GM21619 (cell line): ENCODE results near the gene CPSF7.
"Not testable (repeated sequence)": the region's sequence is repeated elsewhere in the genome, so short reads cannot be mapped to it uniquely, and the experiment has no call there.

Experiments used
- ATAC-seq: cut with Tn5 transposase; IDR thresholded peaks from one replicate; pipeline ENCODE4 v1.9.1; 2021; ENCODE audit not compliant: unreplicated experiment

The CPSF7 gene

DNA sequence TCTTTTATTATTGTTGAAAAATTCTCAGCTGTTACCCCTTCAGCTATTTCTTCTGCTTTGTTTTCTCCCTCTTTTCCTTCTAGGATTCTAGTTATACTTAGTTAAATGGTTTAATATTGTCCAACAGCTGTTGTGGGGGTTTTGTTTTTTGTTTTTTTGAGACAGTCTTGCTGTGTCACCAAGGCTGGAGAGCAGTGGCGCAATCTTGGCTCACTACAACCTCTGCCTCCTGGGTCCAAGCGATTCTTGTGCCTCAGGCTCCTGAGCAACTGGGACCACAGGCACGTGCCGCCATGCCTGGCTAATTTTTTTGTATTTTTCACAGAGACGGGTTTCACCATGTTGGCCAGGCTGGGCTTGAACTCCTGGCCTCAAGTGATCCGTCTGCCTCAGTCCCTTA is 12.8 kb upstream of the CPSF7 start:
- ATAC-seq: no peak

DNA sequence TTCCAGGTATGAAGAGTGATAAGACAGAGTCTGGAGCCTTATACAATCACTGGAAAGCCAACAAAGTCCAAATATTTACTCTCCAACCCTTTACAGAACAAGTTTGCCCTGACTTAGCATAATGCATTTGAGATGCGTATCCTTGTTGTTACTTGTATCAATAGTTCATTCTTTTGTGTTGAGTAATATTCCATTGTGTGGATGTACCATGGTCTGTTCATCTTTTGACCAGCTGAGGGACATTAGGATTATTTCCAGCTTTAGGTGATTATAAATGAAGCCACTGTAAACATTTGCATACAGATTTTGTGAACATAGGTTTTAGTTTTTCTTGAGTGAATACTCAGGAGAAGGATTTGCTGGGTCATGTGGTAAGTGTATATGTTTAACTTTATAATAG is 9.8 kb upstream of the CPSF7 start:
- no peak for ATAC-seq

DNA sequence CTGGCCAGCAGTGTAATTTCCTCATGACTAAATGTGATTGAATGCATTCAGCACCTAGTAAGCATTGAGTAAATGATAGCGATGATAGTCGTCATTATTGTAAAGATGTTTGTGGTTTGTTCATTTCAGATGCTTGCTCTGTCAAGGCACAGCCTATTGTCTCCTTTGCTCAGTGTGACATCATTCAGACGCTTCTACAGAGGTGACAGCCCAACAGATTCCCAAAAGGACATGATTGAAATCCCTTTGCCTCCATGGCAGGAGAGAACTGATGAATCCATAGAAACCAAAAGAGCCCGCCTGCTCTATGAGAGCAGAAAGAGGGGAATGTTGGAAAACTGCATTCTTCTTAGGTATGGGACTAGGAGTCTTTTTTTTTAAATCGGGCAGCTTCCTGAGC is 7.7 kb upstream of the CPSF7 start:
- no peak for ATAC-seq

DNA sequence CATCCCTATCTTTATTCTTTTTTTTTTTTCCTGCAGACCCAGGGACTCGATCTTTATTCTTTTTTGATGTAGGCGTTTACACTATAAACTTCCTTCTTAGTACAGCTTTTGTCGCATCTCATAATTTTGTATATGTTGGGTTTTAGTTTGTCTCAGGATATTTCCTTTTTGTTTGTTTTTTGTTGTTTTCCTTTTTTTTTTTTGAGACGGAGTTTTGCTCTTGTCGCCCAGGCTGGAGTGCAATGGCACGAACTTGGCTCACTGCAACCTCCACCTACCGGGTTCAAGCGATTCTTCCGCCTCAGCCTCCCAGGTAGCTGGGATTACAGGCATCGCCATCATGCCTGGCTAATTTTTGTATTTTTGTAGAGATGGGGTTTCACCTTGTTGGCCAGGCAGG is 1.1 kb upstream of the CPSF7 start:
- not testable (repeated sequence) for ATAC-seq

DNA sequence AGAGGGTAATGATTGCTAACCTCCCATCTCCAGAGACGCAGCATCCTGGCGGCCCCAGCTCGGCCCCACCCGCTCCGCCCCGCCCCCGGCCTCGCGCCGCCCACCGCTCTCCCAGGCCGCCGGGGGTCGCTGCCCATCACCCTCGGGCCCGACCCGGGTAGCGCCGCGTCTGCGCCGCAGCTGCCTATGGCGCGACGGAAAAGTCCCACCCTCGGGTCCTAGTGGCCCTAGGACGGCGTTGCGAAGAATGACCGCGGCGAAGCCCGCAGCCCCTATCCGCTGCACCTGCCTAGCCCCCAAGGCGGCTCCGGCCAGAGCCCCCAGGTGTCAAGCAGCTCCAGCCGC is 457 bp downstream of the CPSF7 start:
- peak; percentile 53 for ATAC-seq

DNA sequence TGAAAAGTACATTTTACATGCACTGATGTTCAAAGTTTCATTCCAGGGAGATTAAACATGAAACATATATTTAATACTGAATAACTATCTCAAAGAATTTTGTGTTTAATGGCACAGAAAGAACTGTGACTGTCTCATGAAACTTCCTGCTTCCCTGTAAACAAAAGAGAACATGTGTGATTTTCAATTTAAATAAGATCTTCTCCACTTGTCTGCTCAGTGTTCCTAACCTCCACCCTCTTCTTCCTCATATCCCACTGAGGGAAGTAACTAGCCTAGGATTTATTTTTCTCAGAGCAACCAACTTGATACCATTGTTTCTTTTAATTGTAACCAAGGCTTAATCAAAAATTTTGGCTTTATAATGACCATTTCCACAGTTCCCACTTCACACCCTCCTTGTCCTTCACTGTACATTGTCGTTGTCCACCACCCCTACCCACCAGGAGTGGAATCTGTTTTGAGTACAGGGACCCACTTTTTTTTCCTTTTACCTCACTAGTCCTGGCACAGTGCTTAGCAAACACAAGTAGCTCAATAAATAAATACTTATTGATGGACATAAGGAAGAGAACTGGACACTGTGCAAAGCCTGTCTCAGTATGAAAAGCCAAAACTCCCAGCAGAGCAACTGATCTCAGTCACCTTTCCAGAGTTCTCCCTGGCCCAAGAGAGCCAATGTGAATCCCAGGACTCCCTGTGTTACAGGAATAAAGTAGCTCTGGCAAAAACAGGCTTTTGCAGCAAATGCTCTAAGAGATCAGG is 4.2 kb downstream of the CPSF7 start:
- ATAC-seq: no peak

DNA sequence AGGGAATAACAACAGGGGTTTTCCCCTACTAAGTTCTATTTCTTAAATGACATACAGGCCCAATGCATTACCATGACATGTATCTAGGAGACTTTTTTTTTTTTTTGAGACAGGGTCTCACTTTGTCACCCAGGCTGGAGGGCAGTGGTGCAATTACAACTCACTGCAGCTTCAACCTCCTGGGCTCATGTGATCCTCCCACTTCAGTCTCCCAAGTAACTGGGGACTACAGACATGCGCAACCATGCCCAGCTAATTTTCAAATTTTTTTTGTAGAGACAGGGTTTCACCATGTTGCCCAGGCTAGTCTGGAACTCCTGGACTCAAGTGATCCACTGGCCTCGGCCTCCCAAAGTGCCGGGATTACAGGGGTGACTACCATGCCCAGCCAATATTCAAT is 7.5 kb downstream of the CPSF7 start:
- no peak for ATAC-seq

DNA sequence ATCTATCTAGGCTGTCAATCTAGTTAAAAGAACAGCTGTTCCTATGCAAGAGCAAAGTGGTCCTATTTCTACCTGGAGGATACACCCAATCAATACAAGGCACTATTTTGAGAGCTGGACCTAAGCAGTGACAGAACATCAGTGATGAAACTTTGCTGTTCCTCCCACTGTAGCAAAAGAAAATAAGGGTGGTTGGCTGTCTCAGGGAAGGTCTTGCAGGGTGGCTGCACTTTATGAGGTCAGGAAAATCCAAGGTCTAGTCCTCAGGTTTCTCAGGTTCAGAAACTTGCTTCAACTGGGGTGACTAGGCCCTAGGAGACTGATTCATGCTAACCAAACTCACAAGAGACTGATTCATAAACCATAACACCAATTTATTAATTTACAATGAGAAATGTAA is 11.6 kb downstream of the CPSF7 start:
- no peak for ATAC-seq

DNA sequence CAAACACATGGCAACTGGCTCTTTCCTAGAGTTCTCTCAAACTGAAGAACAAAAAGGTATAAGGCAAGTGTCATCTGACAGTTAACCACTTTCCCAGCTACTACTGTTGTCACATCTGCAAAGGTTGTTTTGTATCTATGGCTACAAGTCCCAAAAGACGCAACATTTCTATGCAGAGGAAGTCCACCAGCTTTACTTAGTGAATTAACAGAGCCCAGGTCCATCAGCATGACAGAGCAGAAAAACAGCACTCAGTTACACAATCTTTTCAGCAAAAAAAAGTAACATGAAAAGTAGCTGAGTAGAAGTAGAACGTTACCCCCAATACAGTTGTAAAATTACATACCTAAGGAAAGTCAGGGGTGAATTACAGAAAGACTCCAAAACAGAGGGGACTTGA is 12.1 kb downstream of the CPSF7 start:
- no peak for ATAC-seq

DNA sequence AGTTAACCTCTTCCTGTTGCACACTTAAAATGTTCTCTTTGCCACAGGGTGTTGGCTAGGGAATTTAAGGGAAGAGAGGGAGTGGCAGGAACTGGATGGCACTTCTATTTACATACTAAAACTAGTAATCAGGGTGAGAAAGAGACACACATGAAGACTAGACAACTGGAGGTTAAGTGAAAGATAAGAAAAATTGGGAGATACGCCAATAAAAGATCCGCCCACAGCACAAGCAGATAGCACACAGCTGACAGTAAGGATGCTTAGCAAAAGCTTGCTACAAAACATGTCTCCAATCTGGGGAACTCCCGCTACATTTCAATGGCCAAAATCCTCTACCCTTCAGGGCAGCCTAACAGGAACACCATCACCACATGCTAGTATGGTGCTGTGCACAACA is 12.8 kb downstream of the CPSF7 start:
- ATAC-seq: no peak

DNA sequence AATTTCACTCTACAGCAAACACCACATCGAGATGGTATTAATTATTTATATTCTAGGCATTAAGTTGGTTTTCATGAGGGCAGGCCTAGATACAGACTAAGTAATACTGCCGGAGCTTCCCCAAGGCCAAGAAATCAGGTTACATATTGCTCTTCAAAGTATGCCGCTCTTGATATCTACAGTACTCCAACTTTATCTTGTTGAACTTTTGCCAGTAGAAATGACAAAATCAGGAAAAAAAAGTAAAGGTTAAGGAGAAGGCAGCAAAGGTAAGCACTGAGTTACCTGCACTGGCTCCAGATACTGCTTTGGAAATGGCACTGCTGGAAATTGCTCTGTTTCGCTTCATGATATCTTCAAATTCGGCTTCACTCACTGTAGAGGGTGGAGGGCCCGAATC is 14.4 kb downstream of the CPSF7 start:
- no peak for ATAC-seq

GRCh38 chr11:61414547-61414946 is 15.2 kb downstream of the CPSF7 start:
- no peak for ATAC-seq

GRCh38 chr11:61413496-61413895 is 16.3 kb downstream of the CPSF7 start:
- no peak for ATAC-seq

GRCh38 chr11:61411589-61411988 is 18.2 kb downstream of the CPSF7 start:
- ATAC-seq: no peak

GRCh38 chr11:61406991-61407728 is 22.6 kb downstream of the CPSF7 start:
- no peak for ATAC-seq

GRCh38 chr11:61406067-61406466 is 23.7 kb downstream of the CPSF7 start:
- no peak for ATAC-seq

- no peak for ATAC-seq
These were observed 25.1 kb downstream of the CPSF7 start for GRCh38 chr11:61404641-61405040.

DNA sequence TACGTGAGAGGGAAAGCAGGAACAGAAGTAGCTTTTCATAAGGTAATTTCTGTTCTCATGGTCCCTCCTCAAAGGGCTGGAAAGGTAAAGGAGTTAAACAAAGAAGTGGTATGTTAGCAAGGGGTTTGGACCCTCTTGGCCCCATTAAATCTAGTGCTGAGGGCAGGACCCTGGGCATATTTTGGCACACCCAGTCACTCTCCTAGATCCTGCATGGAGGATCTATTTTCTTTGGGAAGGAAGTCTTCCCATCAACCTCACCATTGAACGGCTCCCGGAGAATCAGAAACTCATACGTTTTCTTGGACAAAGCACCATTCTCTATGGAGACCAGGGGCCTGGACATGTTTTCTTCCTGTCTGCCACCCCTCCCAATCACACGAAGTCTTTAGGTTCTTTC is 25.7 kb downstream of the CPSF7 start:
- ATAC-seq: no peak

- ATAC-seq: no peak
These were observed 26.1 kb downstream of the CPSF7 start for GRCh38 chr11:61403658-61404057.

GRCh38 chr11:61401573-61401972 is 28.2 kb downstream of the CPSF7 start:
- ATAC-seq: no peak

- ATAC-seq: no peak
These were observed 28.6 kb downstream of the CPSF7 start for GRCh38 chr11:61401173-61401572.

DNA sequence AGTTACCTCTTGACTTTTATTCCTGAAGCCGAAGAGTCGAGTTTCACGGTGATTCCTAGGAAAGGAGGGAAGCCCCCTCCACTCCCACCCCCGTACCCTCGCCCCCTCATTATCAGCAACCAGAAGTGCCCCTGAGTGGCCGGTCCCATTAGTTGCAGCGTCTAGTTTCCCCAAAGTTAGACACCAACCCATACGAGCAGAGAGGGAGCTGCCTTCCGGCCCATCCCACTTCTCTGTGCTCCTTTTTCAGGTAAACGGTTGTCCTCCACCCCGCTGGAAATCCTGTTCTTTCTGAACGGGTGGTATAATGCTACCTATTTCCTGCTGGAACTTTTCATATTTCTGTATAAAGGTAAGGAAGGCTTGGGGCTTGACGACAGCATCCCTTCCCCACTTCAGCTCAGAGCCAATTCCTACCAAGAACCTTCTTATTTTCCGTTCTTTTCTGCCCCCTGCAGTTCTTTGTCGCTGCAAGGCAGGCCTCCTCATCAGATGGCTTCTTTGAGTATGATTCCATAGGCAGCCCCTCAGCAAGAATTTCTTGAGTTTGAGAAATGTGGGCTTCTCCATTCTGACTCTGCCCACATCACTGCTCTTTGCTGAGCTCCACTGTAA is 36.7 kb downstream of the CPSF7 start:
- ATAC-seq: no peak
